GM23338 (cell line): ENCODE measurements around the gene SF3A1. TPM values are rescaled to one million over a fixed set of nuclear protein-coding genes. Genes with fewer than 3 reads are reported as not detected.

Source experiments
- ATAC-seq: fragments of 200-7000 bp; cut with Tn5 transposase; 3 replicates; pipeline ENCODE4 v1.9.1; 2020
- DNase-seq: peaks from one replicate; pipeline ENCODE4 v3.0.0-alpha.2; 2015; ENCODE audit warnings: low spot score
- H2AFZ ChIP-seq: fragments of 200-600 bp; sonication (generic); 2 replicates; pipeline ENCODE4 v1.8.0; 2016; ENCODE audit warnings: antibody characterized with exemption, mild to moderate bottlenecking, moderate library complexity
- H3F3A ChIP-seq: fragments of 200-600 bp; sonication (generic); replicated peaks from 2 replicates; pipeline ENCODE4 v1.8.0; 2017; ENCODE audit warnings: antibody characterized with exemption, mixed run types, low read depth
- H3K27ac ChIP-seq: fragments of 200-600 bp; sonication (generic); 2 replicates; pipeline ENCODE4 v1.6.1; 2016; ENCODE audit warnings: low read depth
- H3K27me3 ChIP-seq: fragments of 200-600 bp; sonication (generic); 2 replicates; pipeline ENCODE4 v1.8.0; 2016; ENCODE audit warnings: mild to moderate bottlenecking, mixed run types, moderate library complexity; ENCODE audit not compliant: insufficient read depth
- H3K36me3 ChIP-seq: fragments of 200-600 bp; sonication (generic); 2 replicates; pipeline ENCODE4 v1.8.0; 2016; ENCODE audit warnings: mild to moderate bottlenecking; ENCODE audit not compliant: insufficient read depth
- H3K4me1 ChIP-seq: fragments of 200-600 bp; sonication (generic); 2 replicates; pipeline ENCODE4 v1.8.0; 2016; ENCODE audit warnings: mild to moderate bottlenecking, moderate library complexity; ENCODE audit not compliant: insufficient read depth
- H3K4me2 ChIP-seq: fragments of 200-600 bp; sonication (generic); 2 replicates; pipeline ENCODE4 v1.7.1; 2017; ENCODE audit warnings: mixed run types
- H3K4me3 ChIP-seq: fragments of 200-600 bp; sonication (generic); 2 replicates; pipeline ENCODE4 v1.6.1; 2016; ENCODE audit warnings: mixed run types
- H3K79me2 ChIP-seq: fragments of 200-600 bp; sonication (generic); replicated peaks from 2 replicates; pipeline ENCODE4 v1.8.0; 2017; ENCODE audit warnings: mild to moderate bottlenecking; ENCODE audit not compliant: insufficient read depth
- H3K9me2 ChIP-seq: fragments of 200-600 bp; sonication (generic); 2 replicates; pipeline ENCODE4 v1.8.0; 2017; ENCODE audit not compliant: insufficient read depth
- H4K20me1 ChIP-seq: fragments of 200-600 bp; sonication (generic); replicated peaks from 2 replicates; pipeline ENCODE4 v1.8.0; 2017; ENCODE audit warnings: mild to moderate bottlenecking; ENCODE audit not compliant: insufficient read depth
- H3K27ac Mint-ChIP-seq: 2 replicates; pipeline ENCODE4 v1.8.0; 2020; ENCODE audit warnings: inconsistent platforms, mild to moderate bottlenecking, moderate library complexity, mixed read lengths
- H3K27me3 Mint-ChIP-seq: 3 replicates; pipeline ENCODE4 v1.8.0; 2022; ENCODE audit warnings: low read depth, mild to moderate bottlenecking, moderate library complexity, mixed read lengths, inconsistent platforms; ENCODE audit not compliant: insufficient read depth, poor library complexity
- H3K36me3 Mint-ChIP-seq: 3 replicates; pipeline ENCODE4 v1.8.0; 2021; ENCODE audit warnings: low read depth, mild to moderate bottlenecking, inconsistent platforms, moderate library complexity, mixed read lengths
- H3K4me1 Mint-ChIP-seq: 3 replicates; pipeline ENCODE4 v1.8.0; 2020; ENCODE audit warnings: mild to moderate bottlenecking, inconsistent platforms, mixed read lengths
- H3K4me3 Mint-ChIP-seq: 3 replicates; pipeline ENCODE4 v1.8.0; 2021; ENCODE audit warnings: moderate library complexity, mild to moderate bottlenecking, inconsistent platforms, mixed read lengths
- H3K9me3 Mint-ChIP-seq: 3 replicates; pipeline ENCODE4 v1.8.0; 2020; ENCODE audit warnings: moderate library complexity, mild to moderate bottlenecking, inconsistent platforms, mixed read lengths
- CREB1 ChIP-seq: fragments of 250-450 bp; sonication (Bioruptor Pico); IDR thresholded peaks from 2 replicates; pipeline ENCODE4 v1.5.0; 2020; ENCODE audit warnings: low read depth, mild to moderate bottlenecking, moderate library complexity
- EZH2 ChIP-seq: fragments of 200-600 bp; sonication (generic); IDR thresholded peaks from one replicate; pipeline ENCODE4 v1.8.0; 2017; ENCODE audit warnings: antibody characterized with exemption, mild to moderate bottlenecking, low read depth; ENCODE audit not compliant: unreplicated experiment
- EZH2phosphoT487 ChIP-seq: fragments of 200-600 bp; sonication (generic); IDR thresholded peaks from one replicate; pipeline ENCODE4 v1.8.1; 2018; ENCODE audit warnings: antibody characterized with exemption; ENCODE audit not compliant: unreplicated experiment
- NANOG ChIP-seq: IDR thresholded peaks from 2 replicates; pipeline ENCODE4 v1.6.1; 2016; ENCODE audit warnings: antibody characterized with exemption, borderline replicate concordance
- POLR2AphosphoS5 ChIP-seq: IDR thresholded peaks from 2 replicates; pipeline ENCODE4 v1.6.1; 2016; ENCODE audit warnings: antibody characterized with exemption, low read depth
- REST ChIP-seq: IDR thresholded peaks from one replicate; pipeline ENCODE4 v1.6.1; 2018; ENCODE audit warnings: antibody characterized with exemption; ENCODE audit not compliant: unreplicated experiment
- STAT1 ChIP-seq: IDR thresholded peaks from one replicate; pipeline ENCODE4 v1.6.1; 2016; ENCODE audit warnings: antibody characterized with exemption; ENCODE audit not compliant: unreplicated experiment
- ZNF114 ChIP-seq: fragments of 250-450 bp; sonication (Bioruptor Pico); IDR thresholded peaks from 2 replicates; pipeline ENCODE4 v1.5.0; 2020; ENCODE audit warnings: mild to moderate bottlenecking, moderate library complexity
- polyA plus RNA-seq: library from polyadenylated mRNA; unstranded; fragments of >200 nt; fragmentation: Nextera tagmentation; extraction: Ambion mirVana; gene quantifications from 2 replicates; pipeline ENCODE4 v1.2.1, GENCODE V29; 2016
- total RNA-seq: library from RNA; depleted of rRNA; stranded (reverse); fragments of >200 nt; shearing (Covaris generic); gene quantifications from 2 replicates; pipeline ENCODE4 v1.2.3, GENCODE V29; 2014
- TF ChIP-seq, protein P1 (sequence below): fragments of 250-450 bp; sonication (Bioruptor Pico); IDR thresholded peaks from 2 replicates; pipeline ENCODE4 v1.5.0; 2020; ENCODE audit warnings: mild to moderate bottlenecking, moderate library complexity
- TF ChIP-seq, protein P2 (sequence below): IDR thresholded peaks from 2 replicates; pipeline ENCODE4 v1.6.1; 2016; ENCODE audit warnings: antibody characterized with exemption
- TF ChIP-seq, protein P3 (sequence below), 2 experiments: fragments of 200-600 bp in 1 of 2; sonication (generic) in 1 of 2; conservative IDR thresholded peaks; 2 replicates each; pipeline versions ENCODE4 v1.5.1 to v1.6.1; 2016 to 2017; ENCODE audit warnings: antibody characterized with exemption in 2 of 2, low read depth in 2 of 2, mild to moderate bottlenecking in 2 of 2, moderate library complexity in 1 of 2

Gene SF3A1
- total and polyA plus RNA-seq, 2 experiments from 2014 or later: 107 to 108 TPM

GRCh38 chr22:30402028-30402765 is 45.5 kb upstream of the SF3A1 start:
- peaks cover 4% of the 10 kb centered on the region; the same call in 1 of the 2 replicates for H3F3A ChIP-seq
- H3K4me1 Mint-ChIP-seq: peaks cover 24% of the 10 kb centered on the region
- peaks cover 26% of the 10 kb centered on the region for H3K27me3 Mint-ChIP-seq
- no peak overlapping the region for H2AFZ ChIP-seq
- H3K27me3 ChIP-seq: peaks cover 16% of the 10 kb centered on the region
- peak overlapping the region; percentile 84 for H3K27ac ChIP-seq
- peak overlapping the region; percentile 29; the same call in 2 of the 3 replicates for H3K4me3 Mint-ChIP-seq
- H4K20me1 ChIP-seq: no peaks in the 10 kb centered on the region
- peak; percentile 60 for DNase-seq
- H3K9me2 ChIP-seq: no peaks in the 10 kb centered on the region
- peak; percentile 43 for ATAC-seq
- TF ChIP-seq ZNF114 (CRISPR knock-in tag) (no peak), STAT1 (no peak), REST (no peak), CREB1 (CRISPR knock-in tag) (no peak), EZH2phosphoT487 (no peak), EZH2 (no peak), NANOG (no peak), POLR2AphosphoS5 (no peak)
- TF ChIP-seq, protein P1, sequence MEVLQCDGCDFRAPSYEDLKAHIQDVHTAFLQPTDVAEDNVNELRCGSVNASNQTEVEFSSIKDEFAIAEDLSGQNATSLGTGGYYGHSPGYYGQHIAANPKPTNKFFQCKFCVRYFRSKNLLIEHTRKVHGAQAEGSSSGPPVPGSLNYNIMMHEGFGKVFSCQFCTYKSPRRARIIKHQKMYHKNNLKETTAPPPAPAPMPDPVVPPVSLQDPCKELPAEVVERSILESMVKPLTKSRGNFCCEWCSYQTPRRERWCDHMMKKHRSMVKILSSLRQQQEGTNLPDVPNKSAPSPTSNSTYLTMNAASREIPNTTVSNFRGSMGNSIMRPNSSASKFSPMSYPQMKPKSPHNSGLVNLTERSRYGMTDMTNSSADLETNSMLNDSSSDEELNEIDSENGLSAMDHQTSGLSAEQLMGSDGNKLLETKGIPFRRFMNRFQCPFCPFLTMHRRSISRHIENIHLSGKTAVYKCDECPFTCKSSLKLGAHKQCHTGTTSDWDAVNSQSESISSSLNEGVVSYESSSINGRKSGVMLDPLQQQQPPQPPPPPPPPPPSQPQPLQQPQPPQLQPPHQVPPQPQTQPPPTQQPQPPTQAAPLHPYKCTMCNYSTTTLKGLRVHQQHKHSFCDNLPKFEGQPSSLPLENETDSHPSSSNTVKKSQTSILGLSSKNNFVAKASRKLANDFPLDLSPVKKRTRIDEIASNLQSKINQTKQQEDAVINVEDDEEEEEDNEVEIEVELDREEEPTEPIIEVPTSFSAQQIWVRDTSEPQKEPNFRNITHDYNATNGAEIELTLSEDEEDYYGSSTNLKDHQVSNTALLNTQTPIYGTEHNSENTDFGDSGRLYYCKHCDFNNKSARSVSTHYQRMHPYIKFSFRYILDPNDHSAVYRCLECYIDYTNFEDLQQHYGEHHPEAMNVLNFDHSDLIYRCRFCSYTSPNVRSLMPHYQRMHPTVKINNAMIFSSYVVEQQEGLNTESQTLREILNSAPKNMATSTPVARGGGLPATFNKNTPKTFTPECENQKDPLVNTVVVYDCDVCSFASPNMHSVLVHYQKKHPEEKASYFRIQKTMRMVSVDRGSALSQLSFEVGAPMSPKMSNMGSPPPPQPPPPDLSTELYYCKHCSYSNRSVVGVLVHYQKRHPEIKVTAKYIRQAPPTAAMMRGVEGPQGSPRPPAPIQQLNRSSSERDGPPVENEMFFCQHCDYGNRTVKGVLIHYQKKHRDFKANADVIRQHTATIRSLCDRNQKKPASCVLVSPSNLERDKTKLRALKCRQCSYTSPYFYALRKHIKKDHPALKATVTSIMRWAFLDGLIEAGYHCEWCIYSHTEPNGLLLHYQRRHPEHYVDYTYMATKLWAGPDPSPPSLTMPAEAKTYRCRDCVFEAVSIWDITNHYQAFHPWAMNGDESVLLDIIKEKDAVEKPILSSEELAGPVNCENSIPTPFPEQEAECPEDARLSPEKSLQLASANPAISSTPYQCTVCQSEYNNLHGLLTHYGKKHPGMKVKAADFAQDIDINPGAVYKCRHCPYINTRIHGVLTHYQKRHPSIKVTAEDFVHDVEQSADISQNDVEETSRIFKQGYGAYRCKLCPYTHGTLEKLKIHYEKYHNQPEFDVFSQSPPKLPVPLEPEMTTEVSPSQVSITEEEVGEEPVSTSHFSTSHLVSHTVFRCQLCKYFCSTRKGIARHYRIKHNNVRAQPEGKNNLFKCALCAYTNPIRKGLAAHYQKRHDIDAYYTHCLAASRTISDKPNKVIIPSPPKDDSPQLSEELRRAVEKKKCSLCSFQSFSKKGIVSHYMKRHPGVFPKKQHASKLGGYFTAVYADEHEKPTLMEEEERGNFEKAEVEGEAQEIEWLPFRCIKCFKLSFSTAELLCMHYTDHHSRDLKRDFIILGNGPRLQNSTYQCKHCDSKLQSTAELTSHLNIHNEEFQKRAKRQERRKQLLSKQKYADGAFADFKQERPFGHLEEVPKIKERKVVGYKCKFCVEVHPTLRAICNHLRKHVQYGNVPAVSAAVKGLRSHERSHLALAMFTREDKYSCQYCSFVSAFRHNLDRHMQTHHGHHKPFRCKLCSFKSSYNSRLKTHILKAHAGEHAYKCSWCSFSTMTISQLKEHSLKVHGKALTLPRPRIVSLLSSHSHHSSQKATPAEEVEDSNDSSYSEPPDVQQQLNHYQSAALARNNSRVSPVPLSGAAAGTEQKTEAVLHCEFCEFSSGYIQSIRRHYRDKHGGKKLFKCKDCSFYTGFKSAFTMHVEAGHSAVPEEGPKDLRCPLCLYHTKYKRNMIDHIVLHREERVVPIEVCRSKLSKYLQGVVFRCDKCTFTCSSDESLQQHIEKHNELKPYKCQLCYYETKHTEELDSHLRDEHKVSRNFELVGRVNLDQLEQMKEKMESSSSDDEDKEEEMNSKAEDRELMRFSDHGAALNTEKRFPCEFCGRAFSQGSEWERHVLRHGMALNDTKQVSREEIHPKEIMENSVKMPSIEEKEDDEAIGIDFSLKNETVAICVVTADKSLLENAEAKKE: no peak
- TF ChIP-seq, protein P2, sequence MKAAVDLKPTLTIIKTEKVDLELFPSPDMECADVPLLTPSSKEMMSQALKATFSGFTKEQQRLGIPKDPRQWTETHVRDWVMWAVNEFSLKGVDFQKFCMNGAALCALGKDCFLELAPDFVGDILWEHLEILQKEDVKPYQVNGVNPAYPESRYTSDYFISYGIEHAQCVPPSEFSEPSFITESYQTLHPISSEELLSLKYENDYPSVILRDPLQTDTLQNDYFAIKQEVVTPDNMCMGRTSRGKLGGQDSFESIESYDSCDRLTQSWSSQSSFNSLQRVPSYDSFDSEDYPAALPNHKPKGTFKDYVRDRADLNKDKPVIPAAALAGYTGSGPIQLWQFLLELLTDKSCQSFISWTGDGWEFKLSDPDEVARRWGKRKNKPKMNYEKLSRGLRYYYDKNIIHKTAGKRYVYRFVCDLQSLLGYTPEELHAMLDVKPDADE: no peak
- TF ChIP-seq, protein P3, sequence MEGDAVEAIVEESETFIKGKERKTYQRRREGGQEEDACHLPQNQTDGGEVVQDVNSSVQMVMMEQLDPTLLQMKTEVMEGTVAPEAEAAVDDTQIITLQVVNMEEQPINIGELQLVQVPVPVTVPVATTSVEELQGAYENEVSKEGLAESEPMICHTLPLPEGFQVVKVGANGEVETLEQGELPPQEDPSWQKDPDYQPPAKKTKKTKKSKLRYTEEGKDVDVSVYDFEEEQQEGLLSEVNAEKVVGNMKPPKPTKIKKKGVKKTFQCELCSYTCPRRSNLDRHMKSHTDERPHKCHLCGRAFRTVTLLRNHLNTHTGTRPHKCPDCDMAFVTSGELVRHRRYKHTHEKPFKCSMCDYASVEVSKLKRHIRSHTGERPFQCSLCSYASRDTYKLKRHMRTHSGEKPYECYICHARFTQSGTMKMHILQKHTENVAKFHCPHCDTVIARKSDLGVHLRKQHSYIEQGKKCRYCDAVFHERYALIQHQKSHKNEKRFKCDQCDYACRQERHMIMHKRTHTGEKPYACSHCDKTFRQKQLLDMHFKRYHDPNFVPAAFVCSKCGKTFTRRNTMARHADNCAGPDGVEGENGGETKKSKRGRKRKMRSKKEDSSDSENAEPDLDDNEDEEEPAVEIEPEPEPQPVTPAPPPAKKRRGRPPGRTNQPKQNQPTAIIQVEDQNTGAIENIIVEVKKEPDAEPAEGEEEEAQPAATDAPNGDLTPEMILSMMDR (conservative IDR thresholded peaks at IDR 0.05; ENCODE audit: low read depth in 2 of 2): no peak
- H3K27ac Mint-ChIP-seq: peak overlapping the region; percentile 52; the same call in 1 of the 2 replicates
- no peaks in the 10 kb centered on the region for H3K36me3 ChIP-seq
- H3K4me1 ChIP-seq: peaks cover 17% of the 10 kb centered on the region
- no peaks in the 10 kb centered on the region for H3K9me3 Mint-ChIP-seq
- H3K4me2 ChIP-seq: peak overlapping the region; percentile 69
- H3K36me3 Mint-ChIP-seq: peaks cover 2% of the 10 kb centered on the region; the same call in 2 of the 3 replicates
- no peak overlapping the region; the same call in 1 of the 2 replicates for H3K4me3 ChIP-seq
- H3K79me2 ChIP-seq: no peaks in the 10 kb centered on the region
